T-cell (primary cell): ENCODE data around the gene SP5. TPM values are rescaled to one million over a fixed set of nuclear protein-coding genes. Genes with fewer than 3 reads are reported as not detected.

Experiments used
- ATAC-seq, 4 experiments: fragments of 200-7000 bp in 3 of 4; fragments of 150-1000 bp in 1 of 4; cut with Tn5 transposase; replicated peaks in 1 of 4; 1 replicate in 3 of 4; 2 replicates in 1 of 4; pipeline ENCODE4 v1.10.0; 2021; ENCODE audit warnings: moderate library complexity in 3 of 4, mild to moderate bottlenecking in 2 of 4, moderate number of reproducible peaks in 1 of 4
- CTCF ChIA-PET, 2 donors: fragments of 300-600 bp; sonication (Branson Sonifier 250); formaldehyde crosslinking; loops; one replicate each; lab custom pipeline; 2022; ENCODE audit warnings: antibody characterized with exemption in 2 of 2; lab: Charles Lee
- POLR2A ChIA-PET, 2 donors: fragments of 300-600 bp; sonication (Branson Sonifier 250); formaldehyde crosslinking; loops; one replicate each; lab custom pipeline; 2022; ENCODE audit warnings: antibody characterized with exemption in 2 of 2; lab: Charles Lee
- DNase-seq, 35 experiments: peaks; one replicate each; pipeline versions ENCODE4 v3.0.0 to v3.0.0-alpha.2; 2013 to 2023
- H3K27ac ChIP-seq: one replicate; pipeline ENCODE4 v1.5.1; 2013; ENCODE audit warnings: low read length
- H3K27me3 ChIP-seq, 2 experiments: replicated peaks in 1 of 2; 1 replicate in 1 of 2; 2 replicates in 1 of 2; pipeline versions ENCODE4 v1.6.1 to v1.7.0; 2013; ENCODE audit warnings: low read length in 1 of 2, mixed read lengths in 1 of 2; ENCODE audit not compliant: control insufficient read depth in 2 of 2, insufficient read depth in 2 of 2; ENCODE audit errors: extremely low read depth in 1 of 2
- H3K36me3 ChIP-seq, 2 donors: 1 replicate in 1 of 2; 2 replicates in 1 of 2; pipeline versions ENCODE4 v1.6.1 to v1.7.0; 2013; ENCODE audit warnings: low read length in 1 of 2; ENCODE audit not compliant: control insufficient read depth in 2 of 2, insufficient read depth in 1 of 2; ENCODE audit errors: extremely low read depth in 1 of 2
- H3K4me1 ChIP-seq, 2 experiments: 1 replicate in 1 of 2; 2 replicates in 1 of 2; pipeline versions ENCODE4 v1.6.1 to v1.7.0; 2013; ENCODE audit warnings: low read length in 2 of 2, mixed read lengths in 1 of 2; ENCODE audit not compliant: insufficient read depth in 2 of 2, control insufficient read depth in 1 of 2; ENCODE audit errors: extremely low read depth in 1 of 2
- H3K4me3 ChIP-seq, 2 donors: 1 replicate in 1 of 2; 2 replicates in 1 of 2; pipeline versions ENCODE4 v1.5.1 to v1.7.0; 2013; ENCODE audit warnings: mild to moderate bottlenecking in 2 of 2, low read length in 1 of 2, moderate library complexity in 1 of 2; ENCODE audit not compliant: control insufficient read depth in 1 of 2; ENCODE audit errors: extremely low read depth in 1 of 2
- H3K9me3 ChIP-seq: 2 replicates; pipeline ENCODE4 v1.7.0; 2013
- H3K27ac Mint-ChIP-seq, 2 donors: one replicate each; pipeline ENCODE4 v1.8.0; 2020 to 2021; ENCODE audit warnings: mild to moderate bottlenecking in 2 of 2, mixed read lengths in 2 of 2
- H3K27me3 Mint-ChIP-seq, 2 donors: one replicate each; pipeline ENCODE4 v1.8.0; 2021 to 2022; ENCODE audit warnings: mixed read lengths in 2 of 2
- H3K36me3 Mint-ChIP-seq: one replicate; pipeline ENCODE4 v1.8.0; 2021; ENCODE audit warnings: mixed read lengths
- H3K4me1 Mint-ChIP-seq, 3 donors: one replicate each; pipeline ENCODE4 v1.8.0; 2020 to 2022; ENCODE audit warnings: mixed read lengths in 3 of 3, mild to moderate bottlenecking in 1 of 3
- H3K4me3 Mint-ChIP-seq, 3 donors: one replicate each; pipeline ENCODE4 v1.8.0; 2020 to 2022; ENCODE audit warnings: mild to moderate bottlenecking in 3 of 3, mixed read lengths in 3 of 3, moderate library complexity in 3 of 3
- H3K9me3 Mint-ChIP-seq, 3 donors: one replicate each; pipeline ENCODE4 v1.8.0; 2020 to 2022; ENCODE audit warnings: mixed read lengths in 3 of 3
- WGBS: methylation state at CpG from one replicate; pipeline ENCODE4 v1.1.5; 2013; ENCODE audit warnings: missing lambda C conversion rate; ENCODE audit not compliant: insufficient coverage; 5-methylcytosine and 5-hydroxymethylcytosine counted together
- total RNA-seq, 35 experiments: library from RNA in 6 of 35; stranded (reverse) in 6 of 35; fragments of 120-200 nt in 1 of 35; gene quantifications; one replicate each; pipeline versions ENCODE4 v1.2.1 to v1.2.4 and lab custom pipeline; 2013 to 2026

The SP5 gene
- total RNA-seq, 5 donors from 2014 or later (not counting 1 experiment from before 2014, with no cell fraction given) = not detected

DNA sequence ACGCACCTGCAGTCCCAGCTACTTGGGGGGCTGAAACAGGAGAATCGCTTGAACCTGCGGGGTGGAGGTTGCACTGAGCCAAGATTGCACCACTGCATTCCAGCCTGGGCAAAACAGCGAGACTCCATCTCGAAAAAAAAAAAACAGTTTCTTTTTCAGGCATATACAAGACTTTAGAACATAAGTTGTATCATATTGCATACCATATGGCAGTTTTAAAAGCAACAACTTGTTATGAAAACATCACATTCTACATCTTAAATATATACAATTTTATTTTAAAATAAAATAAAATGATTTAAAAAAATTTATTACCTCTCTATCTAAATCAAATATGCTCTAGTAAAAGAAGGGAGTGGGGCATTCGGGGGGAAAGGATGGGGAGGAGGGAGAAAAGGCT, 39.4 kb upstream of the SP5 start:
- Histone ChIP-seq H3K4me1 (peaks cover 0 to 3% of the 10 kb centered on the region in 2 experiments), H3K27ac (no peak overlapping the region), H3K36me3 (no peaks in the 10 kb centered on the region), H3K27me3 (no peaks in the 10 kb centered on the region), H3K4me3 (no peak overlapping the region), H3K9me3 (no peaks in the 10 kb centered on the region)
- DNase-seq (no peak), ATAC-seq (no peak)
- Mint-ChIP-seq H3K36me3 (no peaks in the 10 kb centered on the region), H3K27me3 (peaks cover 5 to 9% of the 10 kb centered on the region in 2 donors), H3K4me3 (no peak overlapping the region), H3K27ac (no peak overlapping the region), H3K9me3 (no peaks in the 10 kb centered on the region), H3K4me1 (peaks cover 0 to 5% (median 0%) of the 10 kb centered on the region in 3 donors)
- 91% methylated on average over 4 of the region's 6 CpGs for WGBS
- ChIA-PET POLR2A (no interaction called here), CTCF (interaction anchor here in 1 of 2 donors (0.6 kb wide), 1 partner anchor 912 kb away, joined by 6 read pairs; no protein-coding TSS in a partner anchor)

DNA sequence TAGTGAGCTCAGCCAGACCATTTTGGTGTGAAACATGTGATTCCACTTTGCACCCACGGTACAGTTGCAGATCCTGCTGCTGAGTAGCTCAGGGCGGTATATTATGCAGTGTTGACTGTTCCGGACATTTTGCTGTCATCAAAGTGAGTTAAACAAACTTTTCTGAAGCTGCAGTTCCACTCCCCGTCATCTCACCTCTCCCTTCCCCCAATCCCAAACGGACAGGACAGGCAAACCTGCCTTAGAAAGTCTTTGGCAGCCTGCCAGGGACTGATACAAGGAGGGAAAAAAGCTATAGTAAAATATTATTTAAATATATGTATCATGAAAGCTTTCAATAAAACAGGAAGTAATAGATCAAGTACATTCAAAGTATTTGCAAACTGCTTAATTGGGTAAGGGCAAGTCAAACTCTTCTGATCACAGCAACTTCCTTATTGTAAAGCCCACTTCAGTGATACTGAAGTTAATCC, 35.5 kb upstream of the SP5 start:
- H3K27ac Mint-ChIP-seq = no peak overlapping the region
- no peak for DNase-seq
- no peaks in the 10 kb centered on the region for H3K9me3 Mint-ChIP-seq
- H3K4me1 ChIP-seq = peaks cover 0 to 3% of the 10 kb centered on the region in 2 experiments
- ChIA-PET POLR2A (interaction anchor here (0.6 to 0.7 kb wide), 2 partner anchors 62 to 76 kb away, joined by 3 to 4 read pairs; no protein-coding TSS in a partner anchor), CTCF (interaction anchor here (0.6 to 0.7 kb wide), 4 partner anchors 9 to 1181 kb away, joined by 4 to 6 read pairs (median 6); no protein-coding TSS in a partner anchor)
- H3K36me3 Mint-ChIP-seq = no peaks in the 10 kb centered on the region
- no peak overlapping the region for H3K27ac ChIP-seq
- H3K27me3 Mint-ChIP-seq = peaks cover 9 to 16% of the 10 kb centered on the region in 2 donors
- H3K27me3 ChIP-seq = no peaks in the 10 kb centered on the region
- no peak overlapping the region for H3K4me3 ChIP-seq
- H3K4me3 Mint-ChIP-seq = no peak overlapping the region
- no peaks in the 10 kb centered on the region for H3K9me3 ChIP-seq
- 75% methylated on average over 3 of the region's 5 CpGs for WGBS
- no peaks in the 10 kb centered on the region for H3K36me3 ChIP-seq
- H3K4me1 Mint-ChIP-seq = peaks cover 0 to 5% (median 0%) of the 10 kb centered on the region in 3 donors
- ATAC-seq = no peak

DNA sequence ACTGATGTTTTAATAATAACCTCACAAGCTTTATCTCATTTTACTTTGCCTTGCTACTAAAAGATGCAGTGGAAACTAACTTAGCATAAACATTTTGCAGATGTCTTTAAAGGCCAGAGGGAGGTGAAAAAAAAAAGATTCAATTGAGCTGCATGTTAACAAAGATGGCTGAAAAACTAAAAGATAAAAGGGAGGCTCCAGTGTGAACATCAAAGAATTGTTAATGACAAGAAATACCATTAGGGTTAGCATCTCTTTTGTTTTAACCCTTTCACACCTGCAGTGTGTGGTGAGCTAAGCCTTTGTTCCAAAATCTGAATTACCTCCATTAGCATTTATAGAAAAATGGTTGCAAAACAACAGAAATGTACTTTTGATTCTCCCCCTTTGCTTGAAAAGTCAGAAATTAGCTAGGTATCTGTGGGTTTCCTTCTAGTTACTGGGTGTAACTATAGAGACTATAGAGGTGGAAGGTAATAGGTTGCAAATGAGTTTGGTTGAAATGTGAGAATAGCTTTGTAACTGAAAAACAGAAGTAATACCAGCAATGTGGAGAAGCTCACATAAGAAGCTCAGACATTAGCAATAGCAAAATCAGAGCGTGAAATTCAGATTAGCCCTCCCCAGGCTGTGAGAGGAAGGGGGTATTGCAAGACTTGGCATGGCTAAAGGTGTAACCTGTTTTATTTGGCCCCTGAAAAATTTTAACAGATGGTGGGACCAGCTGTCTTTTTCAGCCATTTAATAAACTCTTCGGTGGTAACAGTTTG, 34.8 kb upstream of the SP5 start:
- Histone ChIP-seq H3K27ac (no peak overlapping the region), H3K4me3 (no peak overlapping the region), H3K36me3 (no peaks in the 10 kb centered on the region), H3K27me3 (no peaks in the 10 kb centered on the region), H3K9me3 (no peaks in the 10 kb centered on the region), H3K4me1 (peaks cover 0 to 3% of the 10 kb centered on the region in 2 experiments)
- no peak overlapping the region for H3K4me3 Mint-ChIP-seq
- ATAC-seq (no peak), DNase-seq (no peak)
- no peaks in the 10 kb centered on the region for H3K36me3 Mint-ChIP-seq
- H3K9me3 Mint-ChIP-seq = no peaks in the 10 kb centered on the region
- H3K4me1 Mint-ChIP-seq = peaks cover 0 to 5% (median 0%) of the 10 kb centered on the region in 3 donors
- ChIA-PET CTCF (interaction anchor here (0.5 to 0.7 kb wide), 2 partner anchors 24 to 165 kb away, joined by 4 to 9 read pairs; no protein-coding TSS in a partner anchor), POLR2A (interaction anchor here in 1 of 2 donors (0.6 kb wide), 1 partner anchor 36 kb away, joined by 3 read pairs; no protein-coding TSS in a partner anchor)
- peaks cover 9 to 15% of the 10 kb centered on the region in 2 donors for H3K27me3 Mint-ChIP-seq
- no peak overlapping the region for H3K27ac Mint-ChIP-seq
- no CpG with 5 or more reads among the region's 2 CpGs for WGBS

DNA sequence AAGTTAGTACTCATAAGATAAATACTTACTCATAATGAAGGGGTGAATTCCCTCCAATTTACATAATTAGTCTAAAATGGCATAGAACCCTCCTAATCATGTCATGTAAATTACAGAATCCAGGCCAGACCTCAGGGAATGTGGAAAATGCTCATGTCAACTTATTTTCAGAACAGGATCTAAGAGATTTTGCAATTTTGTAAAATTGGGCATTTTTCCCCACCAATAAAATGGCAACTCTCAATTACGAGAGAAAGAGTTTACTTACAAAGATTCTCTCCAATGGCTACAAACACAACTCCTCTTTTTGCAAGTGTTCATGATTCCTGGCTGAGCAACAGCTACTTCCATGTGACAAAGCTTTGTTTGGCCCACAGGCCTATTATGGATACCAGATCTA, 33.8 kb upstream of the SP5 start:
- Mint-ChIP-seq H3K27me3 (peaks cover 9 to 15% of the 10 kb centered on the region in 2 donors), H3K4me1 (peaks cover 0 to 5% (median 0%) of the 10 kb centered on the region in 3 donors), H3K36me3 (no peaks in the 10 kb centered on the region), H3K27ac (no peak overlapping the region), H3K9me3 (no peaks in the 10 kb centered on the region), H3K4me3 (no peak overlapping the region)
- ATAC-seq (no peak), DNase-seq (no peak)
- H3K36me3 ChIP-seq = no peaks in the 10 kb centered on the region
- H3K4me3 ChIP-seq = no peak overlapping the region
- POLR2A ChIA-PET = no interaction called here
- H3K27ac ChIP-seq = no peak overlapping the region
- CTCF ChIA-PET = no interaction called here
- no peaks in the 10 kb centered on the region for H3K27me3 ChIP-seq
- no CpG with 5 or more reads among the region's 1 CpG for WGBS
- peaks cover 0 to 3% of the 10 kb centered on the region in 2 experiments for H3K4me1 ChIP-seq
- H3K9me3 ChIP-seq = no peaks in the 10 kb centered on the region

DNA sequence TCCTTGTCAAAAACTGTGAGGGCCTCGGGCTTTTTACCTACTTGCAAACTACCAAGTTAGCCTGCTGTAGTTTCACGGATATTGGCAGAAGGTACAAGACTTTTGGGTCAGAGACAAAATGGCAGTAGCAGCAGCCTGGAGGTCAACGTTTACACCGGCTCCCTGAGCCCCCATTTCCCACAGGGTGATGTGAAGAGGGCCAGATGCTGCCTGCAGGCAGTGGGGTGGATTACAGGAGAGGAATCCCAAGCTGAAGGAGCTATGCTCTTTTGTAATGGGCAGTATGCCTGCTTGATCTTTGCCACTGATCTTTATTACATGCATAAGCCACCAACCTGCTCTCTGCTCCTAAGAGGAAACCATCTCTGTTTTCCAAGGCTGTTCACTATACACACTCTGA, 29.5 kb upstream of the SP5 start:
- ChIA-PET CTCF (no interaction called here), POLR2A (no interaction called here)
- no peaks in the 10 kb centered on the region for H3K4me1 ChIP-seq
- no peak for ATAC-seq
- Mint-ChIP-seq H3K27me3 (peaks cover 9 to 13% of the 10 kb centered on the region in 2 donors), H3K36me3 (no peaks in the 10 kb centered on the region), H3K4me1 (no peaks in the 10 kb centered on the region), H3K27ac (no peak overlapping the region), H3K4me3 (no peak overlapping the region), H3K9me3 (no peaks in the 10 kb centered on the region)
- no CpG with 5 or more reads among the region's 4 CpGs for WGBS
- no peaks in the 10 kb centered on the region for H3K9me3 ChIP-seq
- H3K27me3 ChIP-seq = no peaks in the 10 kb centered on the region
- DNase-seq = no peak
- H3K27ac ChIP-seq = no peak overlapping the region
- H3K4me3 ChIP-seq = no peak overlapping the region
- no peaks in the 10 kb centered on the region for H3K36me3 ChIP-seq

DNA sequence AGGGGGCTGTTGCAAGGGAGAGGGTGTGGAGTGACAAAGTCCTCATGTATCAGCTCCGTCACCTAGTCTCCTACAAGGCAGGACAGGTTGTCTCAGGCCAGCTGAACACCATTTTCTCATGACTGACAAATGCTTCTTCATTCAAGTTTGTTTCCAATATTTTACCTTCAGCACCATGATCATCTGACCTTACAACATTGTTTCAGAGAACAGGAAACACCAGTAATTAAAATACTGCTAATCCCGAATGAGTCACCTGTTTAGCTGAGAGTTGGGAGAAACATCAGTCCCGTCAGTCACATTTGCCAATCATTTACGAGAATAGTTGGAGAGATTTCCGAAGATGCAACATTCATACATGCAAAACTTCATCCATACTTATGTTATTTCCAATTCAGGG, 25.7 kb upstream of the SP5 start:
- Mint-ChIP-seq H3K4me3 (no peak overlapping the region), H3K36me3 (no peaks in the 10 kb centered on the region), H3K27me3 (peaks cover 3 to 4% of the 10 kb centered on the region in 2 donors), H3K4me1 (no peaks in the 10 kb centered on the region), H3K27ac (no peak overlapping the region), H3K9me3 (no peaks in the 10 kb centered on the region)
- H3K27me3 ChIP-seq = peaks cover 0 to 5% of the 10 kb centered on the region in 2 experiments
- H3K9me3 ChIP-seq = no peaks in the 10 kb centered on the region
- POLR2A ChIA-PET = interaction anchor here in 1 of 2 donors (0.7 kb wide), 1 partner anchor 33 kb away, joined by 9 read pairs; no protein-coding TSS in a partner anchor
- DNase-seq (no peak), ATAC-seq (no peak)
- CTCF ChIA-PET = interaction anchor here in 1 of 2 donors (0.6 kb wide), 1 partner anchor 146 kb away, joined by 3 read pairs; no protein-coding TSS in a partner anchor
- no CpG with 5 or more reads among the region's 5 CpGs for WGBS
- no peak overlapping the region for H3K27ac ChIP-seq
- H3K36me3 ChIP-seq = no peaks in the 10 kb centered on the region
- H3K4me3 ChIP-seq = no peak overlapping the region
- H3K4me1 ChIP-seq = no peaks in the 10 kb centered on the region
